CD4-positive, alpha-beta T cell treated with Interleukin-17A for 4 hours (primary cell): ENCODE results near the gene ZNF782.
"Not testable (repeated sequence)": the region's sequence is repeated elsewhere in the genome, so short reads cannot be mapped to it uniquely, and the experiment has no call there.

Experiments
- DNase-seq: peaks from one replicate; pipeline ENCODE4 v3.0.0-alpha.2; 2020; ENCODE audit warnings: mixed read lengths

ZNF782 gene

GRCh38 chr9:96853781-96854650, at the start of gene ZNF782:
TSS of gene ZNF782 (minus strand) at chr9:96854514. CDS start at chr9:96851961, 2,553 bp downstream.
- peak; percentile 86 for DNase-seq

GRCh38 chr9:96900010-96900409, 45.7 kb upstream of the ZNF782 start:
- not testable (repeated sequence) for DNase-seq

GRCh38 chr9:96892131-96892530, 37.8 kb upstream of the ZNF782 start:
- DNase-seq, result no peak

- no peak for DNase-seq
Observed at GRCh38 chr9:96888591-96888990, 34.3 kb upstream of the ZNF782 start.

GRCh38 chr9:96885424-96885823, 31.1 kb upstream of the ZNF782 start:
- no peak for DNase-seq

GRCh38 chr9:96884443-96884842, 30.1 kb upstream of the ZNF782 start:
- no peak for DNase-seq

- no peak for DNase-seq
Observed at GRCh38 chr9:96883922-96884321, 29.6 kb upstream of the ZNF782 start.

- DNase-seq, result no peak
Observed at GRCh38 chr9:96877269-96877668, 23.0 kb upstream of the ZNF782 start.

GRCh38 chr9:96875461-96876142, 21.3 kb upstream of the ZNF782 start:
- DNase-seq, result peak; percentile 48

- DNase-seq, result peak; percentile 32
Observed at GRCh38 chr9:96874947-96875460, 20.7 kb upstream of the ZNF782 start.

- DNase-seq, result no peak
Observed at GRCh38 chr9:96874201-96874785, 20.0 kb upstream of the ZNF782 start.

GRCh38 chr9:96871176-96871575, 16.9 kb upstream of the ZNF782 start:
- no peak for DNase-seq

GRCh38 chr9:96868709-96869108, 14.4 kb upstream of the ZNF782 start:
- no peak for DNase-seq

GRCh38 chr9:96867079-96867804, 12.9 kb upstream of the ZNF782 start:
- DNase-seq, result no peak

- not testable (repeated sequence) for DNase-seq
Observed at GRCh38 chr9:96865240-96865639, 10.9 kb upstream of the ZNF782 start.

- no peak for DNase-seq
Observed at GRCh38 chr9:96859461-96860198, 5.3 kb upstream of the ZNF782 start.

- DNase-seq, result no peak
Observed at GRCh38 chr9:96858670-96859069, 4.4 kb upstream of the ZNF782 start.

GRCh38 chr9:96858018-96858573, 3.8 kb upstream of the ZNF782 start:
- DNase-seq, result no peak

- peak; percentile 80 for DNase-seq
Observed at GRCh38 chr9:96856363-96857286, 2.3 kb upstream of the ZNF782 start.

GRCh38 chr9:96854651-96855273, 448 bp upstream of the ZNF782 start:
- DNase-seq, result no peak
